GM18868 (cell line): Measurements from ENCODE around the gene ROBO1.

Experiments
- ATAC-seq: cut with Tn5 transposase; IDR thresholded peaks from one replicate; pipeline ENCODE4 v1.9.1; 2021; ENCODE audit warnings: mild to moderate bottlenecking, moderate library complexity; ENCODE audit not compliant: unreplicated experiment

The ROBO1 gene

GRCh38 chr3:79390352-79390751 lies 377.4 kb downstream of the ROBO1 start:
- no peak for ATAC-seq

- no peak for ATAC-seq
These were observed 382.6 kb downstream of the ROBO1 start for GRCh38 chr3:79385211-79385610.

GRCh38 chr3:79383402-79384012 lies 384.3 kb downstream of the ROBO1 start:
- peak; percentile 73 for ATAC-seq

- no peak for ATAC-seq
These were observed 387.2 kb downstream of the ROBO1 start for GRCh38 chr3:79380581-79380980.

- ATAC-seq: no peak
These were observed 389.7 kb downstream of the ROBO1 start for GRCh38 chr3:79378064-79378463.

- no peak for ATAC-seq
These were observed 398.5 kb downstream of the ROBO1 start for GRCh38 chr3:79369306-79369705.

- ATAC-seq: no peak
These were observed 399.4 kb downstream of the ROBO1 start for GRCh38 chr3:79368403-79368802.

- ATAC-seq: no peak
These were observed 400.0 kb downstream of the ROBO1 start for GRCh38 chr3:79367803-79368202.

GRCh38 chr3:79367066-79367465 lies 400.7 kb downstream of the ROBO1 start:
- no peak for ATAC-seq

GRCh38 chr3:79366414-79366813 lies 401.4 kb downstream of the ROBO1 start:
- no peak for ATAC-seq

GRCh38 chr3:79364784-79365183 lies 403.0 kb downstream of the ROBO1 start:
- ATAC-seq: peak; percentile 51

GRCh38 chr3:79362571-79363270 lies 405.1 kb downstream of the ROBO1 start:
- ATAC-seq: no peak

GRCh38 chr3:79361748-79362378 lies 405.9 kb downstream of the ROBO1 start:
- peak; percentile 81 for ATAC-seq

- no peak for ATAC-seq
These were observed 409.5 kb downstream of the ROBO1 start for GRCh38 chr3:79358327-79358726.

- no peak for ATAC-seq
These were observed 413.6 kb downstream of the ROBO1 start for GRCh38 chr3:79354179-79354688.

- ATAC-seq: no peak
These were observed 416.1 kb downstream of the ROBO1 start for GRCh38 chr3:79351699-79352098.

- ATAC-seq: peak; percentile 67
These were observed 422.6 kb downstream of the ROBO1 start for GRCh38 chr3:79344876-79345871.

GRCh38 chr3:79341961-79342360 lies 425.8 kb downstream of the ROBO1 start:
- no peak for ATAC-seq

GRCh38 chr3:79339846-79340245 lies 428.0 kb downstream of the ROBO1 start:
- ATAC-seq: no peak

GRCh38 chr3:79337798-79338197 lies 430.0 kb downstream of the ROBO1 start:
- no peak for ATAC-seq

GRCh38 chr3:79329154-79329553 lies 438.6 kb downstream of the ROBO1 start:
- no peak for ATAC-seq
